Right lobe of liver (tissue), 4 donors: ENCODE data around the gene PRKD2.

ENCODE experiments used
- POLR2A ChIP-seq: fragments of 450-650 bp; IDR thresholded peaks from one replicate; pipeline ENCODE4 v1.6.1; 2017; ENCODE audit warnings: antibody characterized with exemption, mild to moderate bottlenecking
- TF ChIP-seq, protein P1 (sequence below), 4 donors: fragments of 200-600 bp in 3 of 4; fragments of 450-650 bp in 1 of 4; IDR thresholded peaks; one replicate each; pipeline versions ENCODE4 v1.5.1 to v1.8.0; 2016 to 2022; ENCODE audit warnings: antibody characterized with exemption in 4 of 4, mild to moderate bottlenecking in 2 of 4
- donor health status: DM: no; HTN: no; CAD: no.
- donor health status: DM: no; HTN: no; CAD: no.
- donor health status: DM: no; HTN: yes; CAD: no.

DNA sequence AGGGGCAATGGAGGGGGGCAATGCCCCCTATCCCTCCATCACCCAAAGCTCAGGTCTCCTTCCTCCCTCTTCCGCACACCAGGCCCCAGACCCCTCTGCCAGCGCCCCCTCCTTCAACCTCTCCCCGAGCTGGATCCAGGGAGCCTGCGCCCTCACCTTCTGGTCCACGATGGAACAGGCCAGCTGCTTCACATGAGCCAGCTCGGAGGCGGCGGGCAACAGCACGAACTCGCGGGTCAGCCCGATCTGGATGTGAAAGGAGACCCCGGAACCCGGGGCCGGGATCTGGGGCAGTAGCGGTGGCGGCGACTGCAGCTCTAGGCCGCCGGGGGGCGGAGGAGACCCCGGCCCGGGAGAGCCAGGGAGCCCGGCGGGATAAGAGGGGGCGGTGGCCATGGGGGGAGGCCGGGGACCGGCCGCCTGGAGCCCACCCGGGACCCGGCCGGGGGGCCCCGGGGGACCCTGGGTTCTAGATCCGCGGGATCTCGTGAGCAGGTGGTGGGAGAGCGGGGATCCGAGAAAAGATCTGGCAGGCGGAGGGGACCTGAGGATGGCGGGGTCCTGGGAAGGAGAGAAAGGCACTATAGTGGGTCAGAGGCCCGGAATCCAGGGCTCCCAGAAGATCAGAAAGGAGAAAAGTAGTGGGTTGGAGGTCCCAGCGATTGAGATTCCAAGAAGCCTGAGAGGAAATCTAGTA is 791 bp downstream of the PRKD2 start:
- TF ChIP-seq, protein P1, sequence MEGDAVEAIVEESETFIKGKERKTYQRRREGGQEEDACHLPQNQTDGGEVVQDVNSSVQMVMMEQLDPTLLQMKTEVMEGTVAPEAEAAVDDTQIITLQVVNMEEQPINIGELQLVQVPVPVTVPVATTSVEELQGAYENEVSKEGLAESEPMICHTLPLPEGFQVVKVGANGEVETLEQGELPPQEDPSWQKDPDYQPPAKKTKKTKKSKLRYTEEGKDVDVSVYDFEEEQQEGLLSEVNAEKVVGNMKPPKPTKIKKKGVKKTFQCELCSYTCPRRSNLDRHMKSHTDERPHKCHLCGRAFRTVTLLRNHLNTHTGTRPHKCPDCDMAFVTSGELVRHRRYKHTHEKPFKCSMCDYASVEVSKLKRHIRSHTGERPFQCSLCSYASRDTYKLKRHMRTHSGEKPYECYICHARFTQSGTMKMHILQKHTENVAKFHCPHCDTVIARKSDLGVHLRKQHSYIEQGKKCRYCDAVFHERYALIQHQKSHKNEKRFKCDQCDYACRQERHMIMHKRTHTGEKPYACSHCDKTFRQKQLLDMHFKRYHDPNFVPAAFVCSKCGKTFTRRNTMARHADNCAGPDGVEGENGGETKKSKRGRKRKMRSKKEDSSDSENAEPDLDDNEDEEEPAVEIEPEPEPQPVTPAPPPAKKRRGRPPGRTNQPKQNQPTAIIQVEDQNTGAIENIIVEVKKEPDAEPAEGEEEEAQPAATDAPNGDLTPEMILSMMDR (IDR thresholded peaks at IDR 0.05) = no peak
- TF ChIP-seq POLR2A = no peak
